ENCODE measurements around the gene MLPH. TPM values are rescaled to one million over a fixed set of nuclear protein-coding genes. Genes with fewer than 3 reads are reported as not detected.
A peak's percentile ranks its signal among the peaks of the same experiment; 100 is the strongest.

MLPH gene
- total and polyA plus RNA-seq, 9 of the 15 experiments (the other 6 are each of a cell fraction or from before 2014, with no cell fraction given): 0.22 TPM; not detected in 8

DNA sequence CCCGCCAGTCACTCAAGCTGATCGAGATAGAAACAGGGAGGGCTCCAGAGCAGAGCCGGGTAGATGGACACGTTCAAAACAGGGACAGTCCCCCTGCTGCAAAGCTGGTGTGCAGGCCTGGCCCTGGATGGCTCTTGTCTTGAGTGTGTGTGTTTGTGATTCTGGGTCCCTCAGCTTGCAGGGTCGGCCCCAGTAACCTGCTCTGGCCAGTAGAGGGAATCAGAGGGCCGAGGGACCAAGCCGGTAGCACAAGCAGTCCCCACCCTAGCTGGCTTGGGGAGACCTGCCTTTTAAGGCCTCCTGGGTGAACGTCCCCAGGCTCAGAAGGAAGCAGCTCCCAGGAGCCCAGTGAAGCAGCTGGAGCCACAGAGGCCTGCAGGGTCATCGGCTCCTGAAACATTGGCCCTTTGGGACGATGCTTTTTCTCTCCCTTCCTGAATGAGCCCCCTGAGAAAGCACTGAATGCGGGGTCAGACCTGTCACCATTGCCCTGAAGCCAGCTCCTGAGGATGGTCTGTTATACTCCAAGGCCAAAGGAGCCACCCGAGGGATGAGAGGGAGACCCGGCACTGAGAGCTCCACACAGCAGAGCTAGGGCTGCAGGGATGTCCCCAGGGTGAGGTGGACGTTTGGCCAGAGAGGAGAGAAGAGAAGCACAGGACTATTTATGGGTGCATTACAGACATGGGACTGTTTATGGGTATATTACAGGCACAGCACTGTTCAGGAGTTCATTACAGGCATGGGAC, 15.4 kb upstream of the MLPH start (continued):
- TF ChIP-seq CHD7 (IDR thresholded peaks at IDR 0.05; ENCODE audit: low read depth, low read length) (no peak), FOSL1 (tag; conservative IDR thresholded peaks at IDR 0.05) (no peak), RFX7 (CRISPR knock-in tag; IDR thresholded peaks at IDR 0.05) (no peak), MTF1 (CRISPR knock-in tag; IDR thresholded peaks at IDR 0.05; ENCODE audit: borderline replicate concordance) (no peak), FOXA3 (CRISPR knock-in tag; conservative IDR thresholded peaks at IDR 0.05 in 1 of 2, IDR thresholded peaks at IDR 0.05 in 1 of 2) (no peak), KAT7 (CRISPR knock-in tag; IDR thresholded peaks at IDR 0.05; ENCODE audit: borderline replicate concordance) (no peak), TEAD2 (tag; IDR thresholded peaks at IDR 0.05) (no peak), FOXP1 (CRISPR knock-in tag; IDR thresholded peaks at IDR 0.05) (no peak)
- TF ChIP-seq, protein P1, sequence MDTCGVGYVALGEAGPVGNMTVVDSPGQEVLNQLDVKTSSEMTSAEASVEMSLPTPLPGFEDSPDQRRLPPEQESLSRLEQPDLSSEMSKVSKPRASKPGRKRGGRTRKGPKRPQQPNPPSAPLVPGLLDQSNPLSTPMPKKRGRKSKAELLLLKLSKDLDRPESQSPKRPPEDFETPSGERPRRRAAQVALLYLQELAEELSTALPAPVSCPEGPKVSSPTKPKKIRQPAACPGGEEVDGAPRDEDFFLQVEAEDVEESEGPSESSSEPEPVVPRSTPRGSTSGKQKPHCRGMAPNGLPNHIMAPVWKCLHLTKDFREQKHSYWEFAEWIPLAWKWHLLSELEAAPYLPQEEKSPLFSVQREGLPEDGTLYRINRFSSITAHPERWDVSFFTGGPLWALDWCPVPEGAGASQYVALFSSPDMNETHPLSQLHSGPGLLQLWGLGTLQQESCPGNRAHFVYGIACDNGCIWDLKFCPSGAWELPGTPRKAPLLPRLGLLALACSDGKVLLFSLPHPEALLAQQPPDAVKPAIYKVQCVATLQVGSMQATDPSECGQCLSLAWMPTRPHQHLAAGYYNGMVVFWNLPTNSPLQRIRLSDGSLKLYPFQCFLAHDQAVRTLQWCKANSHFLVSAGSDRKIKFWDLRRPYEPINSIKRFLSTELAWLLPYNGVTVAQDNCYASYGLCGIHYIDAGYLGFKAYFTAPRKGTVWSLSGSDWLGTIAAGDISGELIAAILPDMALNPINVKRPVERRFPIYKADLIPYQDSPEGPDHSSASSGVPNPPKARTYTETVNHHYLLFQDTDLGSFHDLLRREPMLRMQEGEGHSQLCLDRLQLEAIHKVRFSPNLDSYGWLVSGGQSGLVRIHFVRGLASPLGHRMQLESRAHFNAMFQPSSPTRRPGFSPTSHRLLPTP (IDR thresholded peaks at IDR 0.05; ENCODE audit: borderline replicate concordance, extremely low read depth, insufficient read length): no peak
- TF ChIP-seq, protein P2, sequence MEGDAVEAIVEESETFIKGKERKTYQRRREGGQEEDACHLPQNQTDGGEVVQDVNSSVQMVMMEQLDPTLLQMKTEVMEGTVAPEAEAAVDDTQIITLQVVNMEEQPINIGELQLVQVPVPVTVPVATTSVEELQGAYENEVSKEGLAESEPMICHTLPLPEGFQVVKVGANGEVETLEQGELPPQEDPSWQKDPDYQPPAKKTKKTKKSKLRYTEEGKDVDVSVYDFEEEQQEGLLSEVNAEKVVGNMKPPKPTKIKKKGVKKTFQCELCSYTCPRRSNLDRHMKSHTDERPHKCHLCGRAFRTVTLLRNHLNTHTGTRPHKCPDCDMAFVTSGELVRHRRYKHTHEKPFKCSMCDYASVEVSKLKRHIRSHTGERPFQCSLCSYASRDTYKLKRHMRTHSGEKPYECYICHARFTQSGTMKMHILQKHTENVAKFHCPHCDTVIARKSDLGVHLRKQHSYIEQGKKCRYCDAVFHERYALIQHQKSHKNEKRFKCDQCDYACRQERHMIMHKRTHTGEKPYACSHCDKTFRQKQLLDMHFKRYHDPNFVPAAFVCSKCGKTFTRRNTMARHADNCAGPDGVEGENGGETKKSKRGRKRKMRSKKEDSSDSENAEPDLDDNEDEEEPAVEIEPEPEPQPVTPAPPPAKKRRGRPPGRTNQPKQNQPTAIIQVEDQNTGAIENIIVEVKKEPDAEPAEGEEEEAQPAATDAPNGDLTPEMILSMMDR (IDR thresholded peaks at IDR 0.05 in 2 of 3, conservative IDR thresholded peaks at IDR 0.05 in 1 of 3; ENCODE audit: insufficient read depth in 2 of 3, low read depth in 1 of 3, low read length in 3 of 3): peak; percentile 59 to 72 (median 71)

All from K562 (cell line).